SK-N-SH (cell line): ENCODE results near the gene MAN1B1.

ENCODE experiments used
- CTCF ChIP-seq: fragments of 200-600 bp; sonication (generic); IDR thresholded peaks from 2 replicates; pipeline ENCODE4 v1.6.1; 2017; ENCODE audit warnings: antibody characterized with exemption, mild to moderate bottlenecking, moderate library complexity
- EP300 ChIP-seq, 2 experiments: IDR thresholded peaks; 2 replicates each; pipeline versions ENCODE4 v1.4.0 to v1.6.1; 2012; ENCODE audit warnings: borderline replicate concordance in 1 of 2, low read depth in 1 of 2, low read length in 1 of 2
- EZH2phosphoT487 ChIP-seq: fragments of 200-600 bp; sonication (generic); IDR thresholded peaks from 2 replicates; pipeline ENCODE4 v1.6.1; 2017; ENCODE audit warnings: low read depth, mixed run types, mild to moderate bottlenecking, antibody characterized with exemption, moderate library complexity, borderline replicate concordance
- FOXJ3 ChIP-seq: sonication (generic); formaldehyde crosslinking; IDR thresholded peaks from 2 replicates; pipeline ENCODE4 v1.5.1; 2020; ENCODE audit warnings: mild to moderate bottlenecking, missing genetic modification reagents
- MAX ChIP-seq: IDR thresholded peaks from 2 replicates; pipeline ENCODE4 v1.4.0; 2012; ENCODE audit warnings: low read depth
- MXI1 ChIP-seq: IDR thresholded peaks from 2 replicates; pipeline ENCODE4 v1.6.1; 2012; ENCODE audit warnings: mild to moderate bottlenecking, low read depth, low read length, improper control_type of control experiment
- NRF1 ChIP-seq: IDR thresholded peaks from 2 replicates; pipeline ENCODE4 v1.6.1; 2012; ENCODE audit warnings: low read depth, mild to moderate bottlenecking, low read length
- USF2 ChIP-seq: fragments of 150-350 bp; IDR thresholded peaks from 2 replicates; pipeline ENCODE4 v1.6.1; 2017; ENCODE audit warnings: antibody characterized with exemption, low read length, low read depth, borderline replicate concordance

GRCh38 chr9:137115394-137116026 lies 28.7 kb downstream of the MAN1B1 start:
- TF ChIP-seq CTCF (no peak), EP300 (IDR thresholded peaks at IDR 0.05; ENCODE audit: borderline replicate concordance in 1 of 2, low read depth in 1 of 2, low read length in 1 of 2) (no peak), FOXJ3 (no peak), NRF1 (no peak), USF2 (no peak), MAX (no peak), MXI1 (no peak), EZH2phosphoT487 (no peak)
